ENCODE data around the gene SPTB.

Gene SPTB

GRCh38 chr14:64706119-64706592 is 173.6 kb downstream of the SPTB start:
- Histone ChIP-seq H3K4me1 (ENCODE audit: control insufficient read depth, low read length) (no peaks in the 10 kb centered on the region), H3K4me2 (ENCODE audit: low read length) (no peak overlapping the region), H3F3A (ENCODE audit: control insufficient read depth, insufficient read depth) (no peaks in the 10 kb centered on the region), H3K36me3 (ENCODE audit: control insufficient read depth, low read length) (no peaks in the 10 kb centered on the region), H3K27me3 (ENCODE audit: control insufficient read depth, low read length) (peaks cover 60% of the 10 kb centered on the region), H3K27ac (ENCODE audit: low read depth, low read length) (no peak overlapping the region), H3K4me3 (ENCODE audit: low read length) (no peak overlapping the region), H3K9me3 (ENCODE audit: control insufficient read depth, insufficient read depth, low read length) (no peaks in the 10 kb centered on the region), H3K79me2 (ENCODE audit: control insufficient read depth, low read length) (no peaks in the 10 kb centered on the region), H4K20me1 (ENCODE audit: control insufficient read depth, insufficient read depth, low read depth, low read length) (no peaks in the 10 kb centered on the region), H3K9me2 (replicated peaks; ENCODE audit: control insufficient read depth, low read length) (no peaks in the 10 kb centered on the region)
- TF ChIP-seq CTCF (IDR thresholded peaks at IDR 0.05; ENCODE audit: low read depth, low read length, poor library complexity, severe bottlenecking) (no peak), EZH2phosphoT487 (IDR thresholded peaks at IDR 0.05; ENCODE audit: borderline replicate concordance, low read length) (no peak)

GRCh38 chr14:64705381-64706118 is 174.2 kb downstream of the SPTB start:
- Histone ChIP-seq H3K4me1 (ENCODE audit: control insufficient read depth, low read length) (no peaks in the 10 kb centered on the region), H3K27ac (ENCODE audit: low read depth, low read length) (no peak overlapping the region), H3K4me2 (ENCODE audit: low read length) (no peak overlapping the region), H3K79me2 (ENCODE audit: control insufficient read depth, low read length) (no peaks in the 10 kb centered on the region), H3K36me3 (ENCODE audit: control insufficient read depth, low read length) (no peaks in the 10 kb centered on the region), H3F3A (ENCODE audit: control insufficient read depth, insufficient read depth) (no peaks in the 10 kb centered on the region), H4K20me1 (ENCODE audit: control insufficient read depth, insufficient read depth, low read depth, low read length) (no peaks in the 10 kb centered on the region), H3K4me3 (ENCODE audit: low read length) (no peak overlapping the region), H3K27me3 (ENCODE audit: control insufficient read depth, low read length) (peaks cover 66% of the 10 kb centered on the region), H3K9me2 (replicated peaks; ENCODE audit: control insufficient read depth, low read length) (no peaks in the 10 kb centered on the region), H3K9me3 (ENCODE audit: control insufficient read depth, insufficient read depth, low read length) (no peaks in the 10 kb centered on the region)
- TF ChIP-seq CTCF (IDR thresholded peaks at IDR 0.05; ENCODE audit: low read depth, low read length, poor library complexity, severe bottlenecking) (no peak), EZH2phosphoT487 (IDR thresholded peaks at IDR 0.05; ENCODE audit: borderline replicate concordance, low read length) (no peak)

GRCh38 chr14:64704743-64705380 is 174.8 kb downstream of the SPTB start:
- Histone ChIP-seq H3K4me2 (ENCODE audit: low read length) (no peak overlapping the region), H4K20me1 (ENCODE audit: control insufficient read depth, insufficient read depth, low read depth, low read length) (no peaks in the 10 kb centered on the region), H3K9me2 (replicated peaks; ENCODE audit: control insufficient read depth, low read length) (no peaks in the 10 kb centered on the region), H3F3A (ENCODE audit: control insufficient read depth, insufficient read depth) (no peaks in the 10 kb centered on the region), H3K27me3 (ENCODE audit: control insufficient read depth, low read length) (peaks cover 68% of the 10 kb centered on the region), H3K4me3 (ENCODE audit: low read length) (no peak overlapping the region), H3K27ac (ENCODE audit: low read depth, low read length) (no peak overlapping the region), H3K9me3 (ENCODE audit: control insufficient read depth, insufficient read depth, low read length) (no peaks in the 10 kb centered on the region), H3K36me3 (ENCODE audit: control insufficient read depth, low read length) (no peaks in the 10 kb centered on the region), H3K79me2 (ENCODE audit: control insufficient read depth, low read length) (no peaks in the 10 kb centered on the region), H3K4me1 (ENCODE audit: control insufficient read depth, low read length) (no peaks in the 10 kb centered on the region)
- TF ChIP-seq CTCF (IDR thresholded peaks at IDR 0.05; ENCODE audit: low read depth, low read length, poor library complexity, severe bottlenecking), result no peak
- no peak for TF ChIP-seq EZH2phosphoT487 (IDR thresholded peaks at IDR 0.05; ENCODE audit: borderline replicate concordance, low read length)

Measured in DOHH2 (cell line).